Esophagus mucosa (tissue), 1 donor: ENCODE measurements around the gene MEIS2. TPM values are rescaled to one million over a fixed set of nuclear protein-coding genes. Genes with fewer than 3 reads are reported as not detected.

Experiments used
- ATAC-seq: fragments of 200-7000 bp; cut with Tn5 transposase; one replicate; pipeline ENCODE4 v1.9.1; 2020
- total RNA-seq: library from RNA; stranded (reverse); gene quantifications from one replicate; pipeline ENCODE4 v1.2.4, GENCODE V29; 2023
- donor health status: DM: yes; HTN: yes; CAD: no.

Gene MEIS2
- total RNA-seq, 1 donor from 2014 or later = 10.3 TPM

DNA sequence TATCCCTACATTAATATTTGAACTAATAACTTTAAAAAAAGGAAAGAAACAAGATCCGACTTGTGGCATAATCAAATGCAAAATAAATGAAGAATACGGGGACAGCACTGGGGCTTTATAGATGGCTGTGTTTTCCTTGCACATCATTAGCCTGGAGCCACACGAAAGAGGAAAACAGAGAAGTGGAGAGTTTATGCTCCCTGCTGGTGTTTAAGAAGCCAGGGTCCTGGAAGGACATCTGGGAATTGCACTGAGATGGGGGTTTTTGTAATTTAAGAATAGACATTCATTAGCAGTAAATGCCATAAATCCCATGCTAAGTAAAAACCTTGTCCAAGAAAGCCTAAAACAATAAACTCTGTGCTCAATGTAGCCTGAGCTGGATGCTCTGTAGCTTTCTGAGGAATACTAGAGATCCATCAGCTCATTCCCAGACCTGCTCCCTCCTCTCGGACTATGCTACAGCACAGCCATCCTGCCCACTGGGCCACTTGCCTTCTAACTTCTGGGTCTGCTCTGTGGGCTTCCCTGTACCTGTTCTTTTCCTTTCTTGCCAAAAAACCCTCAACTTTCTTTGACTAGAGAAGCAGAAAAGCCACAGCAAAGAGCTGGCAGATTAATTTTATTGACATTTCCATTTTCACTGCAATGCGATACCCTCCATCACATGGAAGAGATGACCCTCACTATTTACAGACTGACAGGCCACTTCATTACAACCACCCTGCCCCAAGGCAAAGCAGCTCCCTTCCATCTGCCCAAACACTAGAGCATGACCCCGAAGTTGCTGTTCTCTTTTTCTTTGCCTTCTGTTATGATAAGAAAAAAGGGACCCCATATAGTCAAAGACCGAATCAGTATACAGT, 62.3 kb downstream of the MEIS2 start:
- no peak for ATAC-seq

- no peak for ATAC-seq
These were observed 63.2 kb downstream of the MEIS2 start for GRCh38 chr15:37037071-37037655.

DNA sequence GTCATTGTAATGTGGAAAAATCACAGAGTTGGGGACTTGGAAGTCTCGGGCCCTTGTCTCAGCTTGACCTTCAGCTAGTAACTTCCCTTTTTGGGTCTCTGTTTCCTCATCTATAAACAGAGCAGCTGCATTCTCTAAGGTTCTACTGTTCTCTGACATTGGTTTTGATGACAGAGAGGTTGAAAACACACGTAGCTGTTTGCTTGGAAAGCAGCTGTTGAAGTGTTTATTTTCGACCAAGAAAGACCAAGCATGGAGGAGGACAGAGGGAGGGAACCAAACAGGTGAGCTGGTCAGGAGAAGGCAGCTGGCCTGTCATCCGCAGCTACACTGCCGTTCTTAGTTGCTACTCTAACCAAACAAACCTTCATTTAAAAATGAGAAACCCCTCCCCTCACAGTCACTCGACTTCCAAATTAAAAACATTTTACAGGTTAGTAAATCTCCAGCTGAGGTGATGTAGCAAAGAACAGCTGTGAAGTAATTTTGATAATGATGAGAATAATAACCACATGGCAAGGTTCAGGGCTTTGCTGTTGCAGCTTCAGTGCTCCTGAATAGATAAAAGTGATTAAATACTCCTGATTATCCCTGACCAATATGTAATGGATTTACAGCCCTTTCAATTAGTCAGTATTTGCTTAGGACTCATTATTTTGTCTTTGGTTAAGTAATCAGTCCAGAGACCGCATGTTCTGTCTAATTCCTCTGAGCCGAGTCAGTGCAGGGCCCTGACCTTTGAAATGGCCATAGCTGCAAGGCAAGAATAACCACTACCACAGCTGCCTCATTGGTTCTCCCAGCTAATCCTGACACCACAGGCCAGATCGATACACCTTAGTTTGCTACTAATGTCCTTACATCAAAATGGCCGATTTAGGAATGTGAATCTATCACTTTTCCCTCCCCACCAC, 65.3 kb downstream of the MEIS2 start:
- no peak for ATAC-seq

DNA sequence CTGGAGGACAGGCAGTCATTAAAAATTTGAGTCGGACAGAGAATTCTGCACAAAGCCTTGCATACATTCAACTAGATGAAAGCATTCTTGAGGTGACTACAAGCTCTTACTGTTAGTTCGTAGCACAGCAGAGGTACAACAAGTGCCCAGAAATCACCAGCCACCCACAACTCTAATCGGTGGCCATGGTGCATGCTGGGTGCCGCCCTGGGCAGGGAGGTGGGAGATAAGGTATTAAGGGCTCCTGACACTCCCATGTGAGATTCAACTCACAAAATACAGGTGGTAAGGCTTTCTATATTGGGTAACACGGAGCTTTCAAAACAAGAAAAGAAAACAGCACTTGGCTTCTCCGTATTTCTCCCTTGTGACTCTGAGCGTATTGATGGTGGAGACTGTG, 66.0 kb downstream of the MEIS2 start:
- no peak for ATAC-seq

DNA sequence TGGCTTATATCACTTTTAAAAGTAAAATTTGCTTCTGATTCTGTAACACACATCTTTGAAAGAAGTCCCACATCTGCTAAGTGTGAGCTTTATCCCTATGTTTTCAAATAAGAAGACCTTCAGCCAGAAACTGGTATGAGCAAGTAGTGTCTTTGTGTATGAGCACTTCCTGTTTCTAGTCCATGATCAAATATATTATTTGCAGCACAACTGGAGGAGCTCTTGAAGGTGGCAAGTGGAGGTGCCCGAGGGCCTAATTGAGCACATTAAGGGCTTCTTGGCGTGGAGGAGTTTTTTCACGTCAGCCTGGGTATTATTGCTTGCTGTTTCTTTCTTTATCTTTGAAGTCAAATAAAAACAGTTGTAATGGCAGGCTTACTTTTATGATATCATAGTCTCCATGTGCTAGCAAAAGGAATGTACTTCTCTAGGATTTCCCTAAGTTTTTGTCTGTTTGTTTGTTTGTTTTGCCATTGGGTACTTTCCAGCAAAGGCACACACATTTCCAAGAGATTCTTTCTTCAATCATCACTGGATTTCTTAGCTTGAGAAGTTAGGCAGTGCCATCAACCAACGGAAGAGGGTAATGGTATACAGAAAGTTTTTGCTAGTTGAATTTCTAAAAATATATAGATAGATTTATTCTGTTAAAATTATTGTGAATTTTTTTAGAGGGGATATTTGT, 68.1 kb downstream of the MEIS2 start:
- no peak for ATAC-seq

GRCh38 chr15:37031198-37031597, 69.2 kb downstream of the MEIS2 start:
- peak; percentile 57 for ATAC-seq

DNA sequence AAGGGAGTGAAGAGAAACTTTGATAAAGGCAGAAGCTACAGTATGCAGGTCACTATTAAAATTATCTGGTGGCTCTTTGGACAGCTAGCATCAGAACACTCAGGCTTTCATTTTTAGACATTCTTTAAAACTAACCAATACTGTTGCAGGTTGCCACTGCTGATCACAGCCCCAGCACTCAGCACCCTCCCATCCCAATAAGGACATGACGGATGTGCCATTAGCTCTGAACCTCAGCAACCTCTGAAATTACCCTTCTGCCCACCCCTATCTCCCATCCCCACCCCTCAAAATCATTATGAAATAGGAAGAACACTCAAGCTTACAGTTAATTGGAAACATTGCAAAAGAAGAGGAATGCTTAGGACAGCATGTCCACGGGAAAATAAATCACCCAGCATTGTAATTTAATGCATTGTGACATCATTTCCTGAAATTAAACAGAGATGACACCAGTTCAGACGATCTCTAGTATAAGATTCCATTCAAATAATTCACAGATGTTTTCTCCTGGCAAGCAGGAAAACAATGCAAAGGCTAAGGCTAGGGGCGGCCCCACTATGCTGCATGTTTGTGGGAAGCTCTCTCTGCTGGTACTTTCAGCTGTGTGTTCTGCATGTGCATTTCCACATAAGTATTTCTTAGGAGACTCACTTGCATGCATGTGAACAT, 71.6 kb downstream of the MEIS2 start:
- ATAC-seq = no peak

DNA sequence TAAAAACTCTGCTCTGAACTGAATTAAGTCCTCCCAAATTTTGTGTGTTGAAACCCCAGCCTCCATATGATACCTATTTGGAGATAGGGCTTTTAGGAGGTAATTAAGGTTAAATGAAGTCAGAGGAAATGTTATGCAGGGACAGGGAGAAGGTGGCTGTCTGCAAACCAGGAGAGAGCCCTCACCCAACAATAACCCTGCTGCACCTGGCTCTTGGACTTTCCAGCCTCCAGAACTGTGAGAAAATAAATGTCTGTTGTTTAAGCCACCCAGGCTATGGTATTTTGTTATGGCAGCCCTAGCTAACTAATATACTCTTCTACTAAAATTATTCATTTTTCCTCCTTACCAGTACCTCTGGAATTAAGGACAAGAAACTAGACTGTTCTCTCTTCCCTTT, 79.5 kb downstream of the MEIS2 start:
- no peak for ATAC-seq

DNA sequence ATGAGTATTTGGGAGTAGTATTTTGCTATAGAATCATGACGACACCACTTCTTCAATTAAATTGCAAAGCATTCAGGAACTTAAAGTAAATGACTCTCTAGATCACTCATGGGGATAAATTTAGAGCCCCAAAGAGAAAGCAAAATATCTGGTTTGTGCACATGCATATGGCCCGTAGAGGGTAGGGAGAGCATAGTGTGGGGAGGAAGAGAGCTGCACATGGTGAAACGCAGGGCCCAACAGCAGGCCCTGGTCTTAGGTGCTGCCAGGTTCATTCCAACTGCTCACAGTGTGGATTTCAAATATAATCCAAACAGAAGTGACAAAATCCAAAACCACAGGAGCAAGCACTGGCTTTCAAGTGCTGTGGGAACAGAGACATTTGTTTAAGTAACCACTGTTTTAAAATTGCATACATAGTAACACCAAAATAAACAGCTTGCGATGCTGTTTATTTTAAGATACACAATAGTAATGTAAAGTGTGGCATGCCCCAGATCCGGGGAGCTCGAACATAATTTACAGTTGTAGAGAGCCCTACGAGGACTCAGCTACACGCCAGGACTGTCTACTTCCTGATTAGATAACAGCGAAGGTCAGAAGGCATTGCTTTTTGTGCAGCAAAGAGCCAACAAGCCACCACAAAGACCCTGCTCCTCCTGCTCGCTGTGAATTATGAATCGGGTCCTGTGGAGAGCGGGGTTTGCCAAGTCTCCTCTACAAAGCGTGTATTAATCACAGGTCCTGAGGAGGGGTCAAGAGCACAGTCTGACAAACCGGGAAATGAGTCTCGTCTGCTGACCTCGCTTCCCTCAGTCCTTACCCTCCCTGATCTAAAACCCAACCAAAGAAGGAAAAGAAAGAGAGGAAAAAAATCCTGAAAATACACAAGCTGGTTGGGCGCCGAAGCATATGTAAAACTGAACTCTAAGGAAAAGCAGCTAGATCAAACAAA, 80.6 kb downstream of the MEIS2 start:
- ATAC-seq = no peak

DNA sequence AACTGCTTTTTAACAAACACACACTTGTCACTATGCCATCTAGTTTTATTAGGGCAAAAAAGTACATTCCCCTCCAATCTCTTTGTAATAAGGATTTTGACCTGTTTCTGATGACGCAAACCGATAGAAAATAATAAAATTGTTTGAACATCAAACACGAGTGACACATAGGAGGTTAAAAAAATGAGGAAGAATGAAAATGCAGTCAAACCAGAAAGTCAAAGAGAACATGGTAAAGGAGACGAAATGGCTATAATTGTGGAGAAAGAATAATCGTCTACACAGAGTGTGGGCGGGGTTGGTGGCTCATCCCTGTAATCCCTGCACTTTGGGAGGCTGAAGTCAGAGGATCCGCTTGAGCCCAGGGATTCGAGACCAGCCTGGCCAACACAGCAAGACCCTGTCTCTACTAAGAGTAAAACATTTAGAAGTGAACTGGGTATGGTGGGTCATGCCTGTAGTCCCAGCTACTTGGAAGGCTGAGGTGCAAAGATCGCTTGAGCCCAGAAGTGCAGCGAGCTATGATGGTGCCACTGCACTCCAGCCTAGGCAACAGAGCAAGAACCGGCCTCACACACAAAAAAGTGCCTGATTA, 83.2 kb downstream of the MEIS2 start:
- peak; percentile 22 for ATAC-seq

GRCh38 chr15:37016231-37016630, 84.1 kb downstream of the MEIS2 start:
- ATAC-seq = no peak

DNA sequence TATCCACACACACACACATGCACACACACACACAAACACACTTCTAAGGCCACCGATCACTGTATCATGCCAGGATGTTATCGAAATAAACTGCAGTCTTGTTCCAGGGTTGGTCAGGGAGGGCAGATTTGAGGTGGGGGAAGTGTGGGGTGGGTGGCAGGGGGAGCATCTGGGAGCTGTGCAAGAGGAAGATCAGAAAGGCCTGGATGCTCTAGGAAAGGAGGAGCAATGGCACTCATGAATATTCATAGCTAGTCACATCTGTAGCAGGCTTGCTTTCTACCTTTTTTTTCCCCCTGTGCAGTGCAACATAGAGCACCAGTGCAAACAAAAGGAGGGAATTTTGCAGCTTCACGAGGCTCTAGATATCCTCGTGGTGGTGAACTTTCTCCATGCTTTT, 84.9 kb downstream of the MEIS2 start:
- no peak for ATAC-seq

- peak; percentile 90 for ATAC-seq
These were observed 85.3 kb downstream of the MEIS2 start for GRCh38 chr15:37015035-37015434.

GRCh38 chr15:37014566-37014965, 85.8 kb downstream of the MEIS2 start:
- no peak for ATAC-seq

GRCh38 chr15:37014137-37014536, 86.2 kb downstream of the MEIS2 start:
- no peak for ATAC-seq

GRCh38 chr15:37010595-37010994, 89.8 kb downstream of the MEIS2 start:
- no peak for ATAC-seq

DNA sequence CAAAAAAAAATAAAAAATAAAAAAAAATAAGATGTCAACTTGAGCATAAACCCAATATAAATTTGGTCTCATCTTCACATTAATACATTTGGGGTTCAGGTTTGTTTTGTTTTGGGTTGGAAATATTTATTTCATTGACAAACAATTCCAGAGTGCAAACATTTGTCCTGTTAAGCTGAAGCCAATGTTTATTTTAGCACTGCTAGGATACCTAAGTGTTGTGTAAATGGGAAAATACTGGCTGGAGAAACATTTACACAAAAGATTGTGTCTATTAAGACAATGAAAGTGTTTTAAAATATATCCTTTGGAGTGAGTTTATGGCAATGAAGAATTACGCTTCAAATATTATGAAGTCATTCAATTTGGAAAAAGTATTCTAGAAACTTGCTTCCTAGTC, 91.1 kb downstream of the MEIS2 start:
- no peak for ATAC-seq

DNA sequence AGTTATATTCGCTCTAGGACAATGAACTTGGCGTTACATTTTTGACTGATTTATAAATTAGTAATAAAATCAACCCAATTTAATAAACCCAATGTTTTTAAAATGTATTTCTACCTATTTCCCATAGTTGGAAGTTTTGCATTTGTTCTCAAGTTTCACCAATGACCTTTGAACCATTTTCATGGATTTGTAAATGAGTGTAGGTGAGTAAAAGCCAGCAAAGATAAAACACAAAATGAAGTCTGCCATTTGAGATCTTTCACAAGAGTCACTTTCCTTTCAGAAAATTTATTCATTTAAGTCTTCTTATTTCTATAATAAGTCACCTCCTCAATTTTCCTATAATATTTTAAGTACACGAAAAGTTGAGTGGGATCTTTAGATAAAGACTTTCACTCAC, 92.1 kb downstream of the MEIS2 start:
- no peak for ATAC-seq

DNA sequence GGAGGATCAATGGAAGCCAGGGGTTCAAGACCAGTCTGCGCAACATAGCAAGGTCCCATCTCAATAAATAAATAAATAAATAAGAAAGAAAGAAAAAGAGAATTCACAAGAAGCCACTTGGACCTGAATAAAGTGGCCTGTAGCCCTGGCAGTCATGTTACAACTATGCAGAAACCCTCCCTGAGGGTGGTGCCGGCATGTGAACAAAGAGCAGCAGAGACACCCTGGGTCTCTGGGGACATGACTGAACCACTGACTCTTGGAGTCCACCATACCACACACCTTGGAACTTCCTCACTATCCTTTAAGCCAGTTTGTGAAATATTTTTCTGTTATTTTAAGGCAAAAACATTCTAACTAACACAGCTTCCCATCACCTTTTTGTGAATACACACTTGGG, 93.0 kb downstream of the MEIS2 start:
- no peak for ATAC-seq

- no peak for ATAC-seq
These were observed 95.2 kb downstream of the MEIS2 start for GRCh38 chr15:37004981-37005735.
